B cell (primary cell): ENCODE measurements around the gene FTO. TPM values are rescaled to one million over a fixed set of nuclear protein-coding genes. Genes with fewer than 3 reads are reported as not detected.

ENCODE experiments used
- ATAC-seq: fragments of 200-7000 bp; cut with Tn5 transposase; one replicate; pipeline ENCODE4 v1.10.0; 2021; ENCODE audit warnings: low read depth, mild to moderate bottlenecking, moderate number of reproducible peaks, moderate library complexity
- CTCF ChIA-PET: fragments of 350-600 bp; sonication (Branson Sonifier 250); formaldehyde crosslinking; loops from one replicate; lab custom pipeline; 2021; ENCODE audit warnings: antibody characterized with exemption, inconsistent platforms; lab: Charles Lee
- POLR2A ChIA-PET: fragments of 350-600 bp; sonication (Branson Sonifier 250); formaldehyde crosslinking; loops from one replicate; lab custom pipeline; 2021; ENCODE audit warnings: antibody characterized with exemption; lab: Charles Lee
- DNase-seq: peaks from one replicate; pipeline ENCODE4 v3.0.0; 2013
- H2AFZ ChIP-seq: 2 replicates; pipeline ENCODE4 v1.6.1; 2012; ENCODE audit warnings: mild to moderate bottlenecking, low read depth, low read length; ENCODE audit not compliant: insufficient read depth, poor library complexity, severe bottlenecking
- H3K27ac ChIP-seq, 2 donors: 1 replicate in 1 of 2; 2 replicates in 1 of 2; pipeline ENCODE4 v1.5.1; 2012 to 2013; ENCODE audit warnings: low read length in 2 of 2, mild to moderate bottlenecking in 2 of 2, moderate library complexity in 1 of 2
- H3K27me3 ChIP-seq, 4 experiments: fragments of 200-600 bp in 1 of 4; sonication (generic) in 1 of 4; replicated peaks in 1 of 4; 1 replicate in 2 of 4; 2 replicates in 2 of 4; pipeline versions ENCODE4 v1.6.1 to v1.7.0; 2013 to 2016; ENCODE audit warnings: low read length in 3 of 4, mild to moderate bottlenecking in 2 of 4, mixed read lengths in 1 of 4, moderate library complexity in 1 of 4; ENCODE audit not compliant: insufficient read depth in 4 of 4, control insufficient read depth in 3 of 4; ENCODE audit errors: control extremely low read depth in 1 of 4
- H3K36me3 ChIP-seq, 2 experiments: replicated peaks in 1 of 2; 1 replicate in 1 of 2; 2 replicates in 1 of 2; pipeline versions ENCODE4 v1.6.1 to v1.7.1; 2013; ENCODE audit warnings: low read length in 1 of 2; ENCODE audit not compliant: insufficient read depth in 2 of 2, control insufficient read depth in 1 of 2; ENCODE audit errors: control extremely low read depth in 1 of 2, extremely low read depth in 1 of 2
- H3K4me1 ChIP-seq, 2 donors: fragments of 200-600 bp in 1 of 2; sonication (generic) in 1 of 2; 1 replicate in 1 of 2; 2 replicates in 1 of 2; pipeline versions ENCODE4 v1.5.1 to v1.6.1; 2013 to 2017; ENCODE audit warnings: low read length in 2 of 2; ENCODE audit not compliant: control insufficient read depth in 2 of 2, insufficient read depth in 2 of 2
- H3K4me2 ChIP-seq: replicated peaks from 2 replicates; pipeline ENCODE3; 2012; ENCODE audit warnings: mild to moderate bottlenecking, low read depth, low read length; ENCODE audit not compliant: poor library complexity, severe bottlenecking
- H3K4me3 ChIP-seq, 5 experiments: fragments of 200-600 bp in 1 of 5; sonication (generic) in 1 of 5; 1 replicate in 3 of 5; 2 replicates in 2 of 5; pipeline versions ENCODE4 v1.5.1 to v1.7.0; 2011 to 2016; ENCODE audit warnings: low read length in 4 of 5, mild to moderate bottlenecking in 4 of 5, low read depth in 2 of 5, control low read depth in 1 of 5, moderate library complexity in 1 of 5; ENCODE audit not compliant: insufficient read depth in 1 of 5; ENCODE audit errors: control extremely low read depth in 1 of 5, extremely low read depth in 1 of 5
- H3K79me2 ChIP-seq: fragments of 200-600 bp; sonication (generic); one replicate; pipeline ENCODE4 v1.6.0; 2016; ENCODE audit warnings: low read length; ENCODE audit not compliant: control insufficient read depth, insufficient read depth
- H3K9ac ChIP-seq: fragments of 200-600 bp; sonication (generic); 2 replicates; pipeline ENCODE4 v1.6.1; 2017; ENCODE audit warnings: mild to moderate bottlenecking, low read length, moderate library complexity
- H3K9me3 ChIP-seq, 3 donors: one replicate each; pipeline versions ENCODE4 v1.6.1 to v1.7.1; 2013; ENCODE audit warnings: low read length in 2 of 3; ENCODE audit not compliant: control insufficient read depth in 2 of 3, insufficient read depth in 1 of 3; ENCODE audit errors: control extremely low read depth in 1 of 3
- H4K20me1 ChIP-seq: 2 replicates; pipeline ENCODE4 v1.6.0; 2012; ENCODE audit warnings: mild to moderate bottlenecking, low read length; ENCODE audit not compliant: insufficient read depth, control insufficient read depth, poor library complexity, severe bottlenecking
- H3K27ac Mint-ChIP-seq: one replicate; pipeline ENCODE4 v1.8.0; 2021; ENCODE audit warnings: mixed read lengths
- H3K27me3 Mint-ChIP-seq: one replicate; pipeline ENCODE4 v1.8.0; 2021; ENCODE audit warnings: mixed read lengths
- H3K4me1 Mint-ChIP-seq: one replicate; pipeline ENCODE4 v1.8.0; 2021; ENCODE audit warnings: mixed read lengths
- H3K4me3 Mint-ChIP-seq: one replicate; pipeline ENCODE4 v1.8.0; 2021; ENCODE audit warnings: mixed read lengths
- H3K9me3 Mint-ChIP-seq: one replicate; pipeline ENCODE4 v1.8.0; 2022; ENCODE audit warnings: mixed read lengths; ENCODE audit not compliant: insufficient read depth
- EZH2 ChIP-seq: IDR thresholded peaks from 2 replicates; pipeline ENCODE4 v1.6.1; 2012; ENCODE audit warnings: borderline replicate concordance, low read depth, mild to moderate bottlenecking, moderate library complexity, low read length; ENCODE audit not compliant: insufficient read depth, poor library complexity, severe bottlenecking
- WGBS: methylation state at CpG from one replicate; pipeline ENCODE4 v1.1.5; 2013; ENCODE audit warnings: missing lambda C conversion rate; ENCODE audit not compliant: insufficient coverage; 5-methylcytosine and 5-hydroxymethylcytosine counted together
- intact Hi-C: fragments of 100-400 bp; cut with micrococcal nuclease; formaldehyde crosslinking; loops from one replicate; pipeline ENCODE4 v1.10.0; 2022
- polyA plus RNA-seq: library from polyadenylated mRNA; depleted of rRNA; stranded (reverse); fragments of >200 nt; gene quantifications from 2 replicates; pipeline ENCODE4 v1.2.3, GENCODE V29; 2012
- total RNA-seq, 2 donors: library from RNA; stranded (reverse); fragments of 120-200 nt in 1 of 2; gene quantifications; 1 replicate in 1 of 2; 2 replicates in 1 of 2; pipeline versions ENCODE4 v1.2.3 to v1.2.4, GENCODE V29; 2013 to 2022
- TF ChIP-seq, protein P1 (sequence below): fragments of 200-600 bp; IDR thresholded peaks from one replicate; pipeline ENCODE4 v1.8.0; 2022; ENCODE audit warnings: antibody characterized with exemption, mild to moderate bottlenecking

Gene FTO
- total and polyA plus RNA-seq, 2 donors (not counting 1 experiment from before 2014, with no cell fraction given): 26.5 to 68.5 TPM

DNA sequence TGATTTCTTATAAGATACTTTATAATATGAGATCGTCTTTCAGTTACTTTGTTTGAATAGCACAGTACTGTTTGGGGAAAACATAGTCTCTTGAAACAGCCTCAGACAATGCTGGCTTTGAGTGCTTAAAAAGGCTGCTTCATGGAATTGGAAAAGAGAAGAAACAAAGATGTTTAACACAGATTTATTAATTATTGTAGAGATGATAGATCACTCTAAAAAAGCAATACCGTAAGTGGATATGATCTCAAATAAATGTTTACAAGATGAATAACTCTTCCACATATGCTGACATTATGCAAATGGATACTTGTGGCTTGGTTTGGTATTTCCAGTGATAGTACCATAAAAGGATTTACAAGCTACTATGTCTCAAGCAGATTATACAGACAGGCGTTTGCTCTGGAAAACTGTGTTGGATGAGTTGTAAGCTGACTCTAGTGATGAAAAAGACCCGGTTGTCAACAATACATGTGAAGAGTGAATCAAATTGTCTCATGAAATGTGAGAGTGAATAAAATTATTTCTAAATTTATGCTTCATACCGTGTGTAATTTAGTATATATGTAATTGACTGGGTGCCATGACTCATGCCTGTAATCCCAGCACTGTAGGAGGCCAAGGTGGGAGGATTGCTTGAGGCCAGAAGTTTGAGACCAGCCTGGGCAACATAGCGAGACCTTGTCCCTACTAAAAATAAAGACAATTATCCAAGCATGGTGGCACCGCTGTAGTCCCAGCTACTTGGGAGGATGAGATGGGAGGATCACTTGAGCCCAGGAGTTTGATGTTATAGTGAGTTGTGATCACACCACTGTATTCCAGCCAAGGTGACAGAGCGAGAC is 105.4 kb downstream of the FTO start:
- H3K9me3 Mint-ChIP-seq: no peaks in the 10 kb centered on the region
- POLR2A ChIA-PET: no interaction called here

DNA sequence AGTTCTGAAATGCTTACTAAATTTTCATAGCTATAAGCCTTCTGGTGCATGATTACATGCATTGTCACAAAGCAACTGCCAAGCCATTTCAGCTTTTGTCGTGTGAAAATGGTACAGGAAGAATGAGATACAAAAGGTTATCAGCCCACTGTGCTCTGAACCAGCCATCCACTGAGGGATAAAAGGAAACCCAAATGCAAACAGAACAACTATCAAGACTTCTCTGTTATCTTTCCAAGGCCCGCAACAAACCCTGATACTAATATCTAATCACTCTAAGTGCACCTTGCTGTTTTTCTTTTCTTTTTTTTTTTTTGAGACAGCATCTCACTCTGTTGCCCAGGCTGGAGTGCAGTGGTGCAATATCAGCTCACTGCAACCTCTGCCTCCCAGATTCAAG is 109.0 kb downstream of the FTO start:
- POLR2A ChIA-PET: no interaction called here

More for the DNA sequence above, 105.4 kb downstream of the FTO start:
- H3K9ac ChIP-seq: no peak overlapping the region
- H3K4me3 ChIP-seq: no peak overlapping the region
- peaks cover 7 to 14% of the 10 kb centered on the region in 2 experiments for H3K36me3 ChIP-seq
- WGBS: 100% methylated on average over 1 of the region's 8 CpGs
- no peak for ATAC-seq
- no peaks in the 10 kb centered on the region for H3K9me3 ChIP-seq
- no peak overlapping the region for H3K4me2 ChIP-seq
- H3K27me3 ChIP-seq: no peaks in the 10 kb centered on the region
- intact Hi-C loops: no loop called here
- DNase-seq: no peak
- H3K27ac ChIP-seq: no peak overlapping the region
- TF ChIP-seq, protein P1, sequence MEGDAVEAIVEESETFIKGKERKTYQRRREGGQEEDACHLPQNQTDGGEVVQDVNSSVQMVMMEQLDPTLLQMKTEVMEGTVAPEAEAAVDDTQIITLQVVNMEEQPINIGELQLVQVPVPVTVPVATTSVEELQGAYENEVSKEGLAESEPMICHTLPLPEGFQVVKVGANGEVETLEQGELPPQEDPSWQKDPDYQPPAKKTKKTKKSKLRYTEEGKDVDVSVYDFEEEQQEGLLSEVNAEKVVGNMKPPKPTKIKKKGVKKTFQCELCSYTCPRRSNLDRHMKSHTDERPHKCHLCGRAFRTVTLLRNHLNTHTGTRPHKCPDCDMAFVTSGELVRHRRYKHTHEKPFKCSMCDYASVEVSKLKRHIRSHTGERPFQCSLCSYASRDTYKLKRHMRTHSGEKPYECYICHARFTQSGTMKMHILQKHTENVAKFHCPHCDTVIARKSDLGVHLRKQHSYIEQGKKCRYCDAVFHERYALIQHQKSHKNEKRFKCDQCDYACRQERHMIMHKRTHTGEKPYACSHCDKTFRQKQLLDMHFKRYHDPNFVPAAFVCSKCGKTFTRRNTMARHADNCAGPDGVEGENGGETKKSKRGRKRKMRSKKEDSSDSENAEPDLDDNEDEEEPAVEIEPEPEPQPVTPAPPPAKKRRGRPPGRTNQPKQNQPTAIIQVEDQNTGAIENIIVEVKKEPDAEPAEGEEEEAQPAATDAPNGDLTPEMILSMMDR: no peak
- TF ChIP-seq EZH2: no peak
- peaks cover 25% of the 10 kb centered on the region for H3K79me2 ChIP-seq
- H3K4me1 Mint-ChIP-seq: peaks cover 16% of the 10 kb centered on the region
- H3K4me1 ChIP-seq: no peaks in the 10 kb centered on the region
- no peak overlapping the region for H3K27ac Mint-ChIP-seq
- peaks cover 16% of the 10 kb centered on the region for H4K20me1 ChIP-seq
- no peak overlapping the region for H3K4me3 Mint-ChIP-seq
- CTCF ChIA-PET: no interaction called here
- H2AFZ ChIP-seq: no peak overlapping the region
- no peaks in the 10 kb centered on the region for H3K27me3 Mint-ChIP-seq

More for the DNA sequence above, 109.0 kb downstream of the FTO start:
- DNase-seq: no peak
- TF ChIP-seq, protein P1: no peak
- TF ChIP-seq EZH2: no peak
- no peak for ATAC-seq
- peaks cover 2% of the 10 kb centered on the region for H4K20me1 ChIP-seq
- H3K4me2 ChIP-seq: no peak overlapping the region
- Mint-ChIP-seq H3K27ac (no peak overlapping the region), H3K27me3 (no peaks in the 10 kb centered on the region), H3K4me1 (peaks cover 12% of the 10 kb centered on the region), H3K9me3 (no peaks in the 10 kb centered on the region), H3K4me3 (no peak overlapping the region)
- H3K9ac ChIP-seq: no peak overlapping the region
- no peaks in the 10 kb centered on the region for H3K4me1 ChIP-seq
- H3K4me3 ChIP-seq: no peak overlapping the region
- peaks cover 2% of the 10 kb centered on the region for H3K79me2 ChIP-seq
- 100% methylated on average over 1 of the region's 2 CpGs for WGBS
- H2AFZ ChIP-seq: no peak overlapping the region
- peaks cover 7 to 20% of the 10 kb centered on the region in 2 experiments for H3K36me3 ChIP-seq
- intact Hi-C loops: no loop called here
- H3K9me3 ChIP-seq: no peaks in the 10 kb centered on the region
- no peaks in the 10 kb centered on the region for H3K27me3 ChIP-seq
- H3K27ac ChIP-seq: no peak overlapping the region
- CTCF ChIA-PET: no interaction called here
